ENCODE measurements around the gene SOX5.
"Not testable (repeated sequence)": the region's sequence is repeated elsewhere in the genome, so short reads cannot be mapped to it uniquely, and the experiment has no call there.

DNA sequence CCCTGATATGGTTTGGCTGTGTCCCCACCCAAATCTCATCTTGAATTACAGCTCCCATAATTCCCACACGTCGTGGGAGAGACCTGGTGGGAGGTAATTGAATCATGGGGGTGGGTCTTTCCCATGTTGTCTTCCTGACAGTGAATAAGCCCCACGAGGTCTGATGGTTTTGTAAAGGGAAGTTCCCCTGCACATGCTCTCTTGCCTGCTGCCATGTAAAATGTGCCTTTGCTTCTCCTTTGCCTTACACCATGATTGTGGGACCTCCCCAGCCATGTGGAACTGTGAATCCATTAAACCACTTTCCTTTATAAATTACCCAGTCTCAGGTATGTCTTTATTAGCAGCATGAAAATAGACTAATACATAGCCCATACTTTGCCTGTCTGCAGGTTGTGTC, 458.4 kb downstream of the SOX5 start:
- TF ChIP-seq ARNT (IDR thresholded peaks at IDR 0.05); FOXA1 (IDR thresholded peaks at IDR 0.05); ZNF384 (IDR thresholded peaks at IDR 0.05); BHLHE40 (IDR thresholded peaks at IDR 0.05; ENCODE audit: borderline replicate concordance); HDGF (IDR thresholded peaks at IDR 0.05; ENCODE audit: borderline replicate concordance); FOXK2 (IDR thresholded peaks at IDR 0.05); ELF4 (IDR thresholded peaks at IDR 0.05); FOXM1 (IDR thresholded peaks at IDR 0.05; ENCODE audit: borderline replicate concordance); SP1 (IDR thresholded peaks at IDR 0.05); SUZ12 (IDR thresholded peaks at IDR 0.05); CTBP1 (IDR thresholded peaks at IDR 0.05; ENCODE audit: borderline replicate concordance); TARDBP (IDR thresholded peaks at IDR 0.05); L3MBTL2 (conservative IDR thresholded peaks at IDR 0.05): not testable (repeated sequence)
